SK-N-SH treated with all-trans-retinoic acid at 6 μM for 48 hours (cell line): ENCODE measurements around the gene NKD2.

Experiments used
- ATAC-seq: fragments of 200-7000 bp; cut with Tn5 transposase; 3 replicates; pipeline ENCODE4 v1.9.1; 2020; ENCODE audit warnings: mild to moderate bottlenecking, moderate library complexity
- ARNTL ChIP-seq: fragments of 450-650 bp; formaldehyde crosslinking; IDR thresholded peaks from 2 replicates; pipeline ENCODE4 v1.5.0; 2020; ENCODE audit warnings: low read depth, mild to moderate bottlenecking, moderate library complexity, borderline replicate concordance
- CREB5 ChIP-seq: fragments of 250-450 bp; sonication (Bioruptor Pico); IDR thresholded peaks from 2 replicates; pipeline ENCODE4 v1.5.1; 2020; ENCODE audit warnings: low read depth, mild to moderate bottlenecking, moderate library complexity
- CSDC2 ChIP-seq: fragments of 250-450 bp; sonication (Bioruptor Pico); IDR thresholded peaks from 2 replicates; pipeline ENCODE4 v1.5.0; 2020; ENCODE audit warnings: mild to moderate bottlenecking, moderate library complexity
- CSRNP3 ChIP-seq: fragments of 250-450 bp; sonication (Bioruptor Pico); IDR thresholded peaks from 2 replicates; pipeline ENCODE4 v1.5.1; 2021; ENCODE audit warnings: mild to moderate bottlenecking, moderate library complexity
- ESRRG ChIP-seq: fragments of 250-450 bp; sonication (Bioruptor Pico); IDR thresholded peaks from 2 replicates; pipeline ENCODE4 v1.6.1; 2021; ENCODE audit warnings: mild to moderate bottlenecking
- GLIS3 ChIP-seq: fragments of 250-450 bp; sonication (Bioruptor Pico); IDR thresholded peaks from 2 replicates; pipeline ENCODE4 v1.5.0; 2020; ENCODE audit warnings: mild to moderate bottlenecking, moderate library complexity
- ISL1 ChIP-seq: fragments of 250-450 bp; sonication (Bioruptor Pico); IDR thresholded peaks from 2 replicates; pipeline ENCODE4 v2.1.2; 2022; ENCODE audit warnings: mild to moderate bottlenecking, moderate library complexity
- OSR1 ChIP-seq: fragments of 250-450 bp; sonication (Bioruptor Pico); IDR thresholded peaks from 2 replicates; pipeline ENCODE4 v1.8.0; 2022; ENCODE audit warnings: moderate library complexity, mild to moderate bottlenecking, inconsistent platforms
- PATZ1 ChIP-seq: fragments of 250-450 bp; sonication (Bioruptor Pico); IDR thresholded peaks from 2 replicates; pipeline ENCODE4 v1.8.0; 2020; ENCODE audit warnings: mild to moderate bottlenecking, moderate library complexity, borderline replicate concordance
- PPARA ChIP-seq: fragments of 250-450 bp; sonication (Bioruptor Pico); IDR thresholded peaks from 2 replicates; pipeline ENCODE4 v1.5.0; 2020; ENCODE audit warnings: mild to moderate bottlenecking, borderline replicate concordance
- RARB ChIP-seq: fragments of 250-450 bp; sonication (Bioruptor Pico); IDR thresholded peaks from 2 replicates; pipeline ENCODE4 v1.8.0; 2021; ENCODE audit warnings: mild to moderate bottlenecking, moderate library complexity
- TCF4 ChIP-seq: fragments of 250-450 bp; sonication (Bioruptor Pico); IDR thresholded peaks from 2 replicates; pipeline ENCODE4 v1.8.0; 2021; ENCODE audit warnings: mild to moderate bottlenecking, moderate library complexity, borderline replicate concordance
- TOX ChIP-seq: fragments of 250-450 bp; sonication (Bioruptor Pico); IDR thresholded peaks from 2 replicates; pipeline ENCODE4 v1.8.0; 2021; ENCODE audit warnings: mild to moderate bottlenecking, moderate library complexity, borderline replicate concordance
- ZC3H10 ChIP-seq: fragments of 250-450 bp; sonication (Bioruptor Pico); IDR thresholded peaks from 2 replicates; pipeline ENCODE4 v1.5.1; 2021; ENCODE audit warnings: mild to moderate bottlenecking, moderate library complexity
- ZFP30 ChIP-seq: fragments of 450-650 bp; formaldehyde crosslinking; IDR thresholded peaks from 2 replicates; pipeline ENCODE4 v1.5.0; 2022; ENCODE audit warnings: mild to moderate bottlenecking, moderate library complexity
- ZNF8 ChIP-seq: fragments of 450-650 bp; formaldehyde crosslinking; IDR thresholded peaks from 2 replicates; pipeline ENCODE4 v1.5.0; 2020; ENCODE audit warnings: mild to moderate bottlenecking, moderate library complexity
- TF ChIP-seq, protein P1 (sequence below): fragments of 250-450 bp; sonication (Bioruptor Pico); IDR thresholded peaks from 2 replicates; pipeline ENCODE4 v1.8.0; 2021; ENCODE audit warnings: low read depth, mild to moderate bottlenecking, moderate library complexity, borderline replicate concordance

The NKD2 gene

DNA sequence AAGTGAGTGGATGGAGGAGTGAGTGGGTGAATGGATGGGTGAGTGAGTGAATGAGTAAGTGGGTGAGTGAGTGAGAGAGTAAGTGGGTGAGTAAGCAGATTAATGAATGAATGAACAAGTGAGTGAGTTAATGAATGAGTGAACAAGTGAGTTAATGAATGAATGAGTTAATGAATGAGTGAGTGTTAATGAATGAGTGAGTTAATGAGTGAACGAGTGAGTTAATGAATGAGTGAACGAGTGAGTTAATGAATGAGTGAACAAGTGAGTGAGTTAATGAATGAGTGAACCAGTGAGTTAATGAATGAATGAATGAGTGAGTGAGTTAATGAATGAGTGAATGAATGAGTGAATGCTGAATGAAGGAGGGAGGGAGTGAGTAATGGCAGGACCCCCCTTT is 26.4 kb downstream of the NKD2 start (continued):
- no peak for TF ChIP-seq PATZ1 (CRISPR knock-in tag)
- TF ChIP-seq, all 23 proteins: peak for 0

GRCh38 chr5:1035421-1036405 is 27.1 kb downstream of the NKD2 start:
- no peak for ATAC-seq
- TF ChIP-seq ESRRG (CRISPR knock-in tag) (no peak), TCF4 (no peak), RARB (no peak), PPARA (CRISPR knock-in tag) (no peak), ARNTL (no peak), ZC3H10 (no peak), CSRNP3 (CRISPR knock-in tag) (no peak), TOX (no peak)

DNA sequence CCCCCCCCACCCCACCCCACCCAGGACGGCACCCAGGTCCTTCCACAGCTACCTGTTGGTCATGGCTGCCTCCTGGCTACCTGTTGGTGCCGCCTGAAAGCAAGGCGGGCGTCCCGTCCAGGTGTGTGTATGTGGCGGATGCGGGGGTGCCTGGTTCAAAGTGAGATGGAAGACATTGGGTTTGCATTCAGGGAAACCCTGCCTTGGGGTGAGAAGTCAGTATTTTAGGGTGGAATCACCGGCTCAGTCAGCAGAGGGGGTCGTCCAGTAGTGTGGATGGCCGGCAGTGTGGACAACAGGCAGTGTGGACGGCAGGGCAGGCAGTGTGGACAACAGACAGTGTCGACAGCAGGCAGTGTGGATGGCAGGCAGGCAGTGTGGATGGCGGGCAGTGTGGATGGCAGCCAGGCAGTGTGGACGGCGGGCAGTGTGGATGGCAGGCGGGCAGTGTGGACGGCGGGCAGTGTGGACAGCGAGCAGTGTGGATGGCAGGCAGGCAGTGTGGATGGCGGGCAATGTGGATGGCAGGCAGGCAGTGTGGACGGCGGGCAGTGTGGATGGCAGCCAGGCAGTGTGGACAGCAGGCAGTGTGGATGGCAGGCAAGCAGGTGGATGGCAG is 28.0 kb downstream of the NKD2 start:
- ATAC-seq: no peak
- TF ChIP-seq TOX (no peak), PPARA (CRISPR knock-in tag) (no peak), ZC3H10 (no peak), ZFP30 (CRISPR knock-in tag) (no peak), CREB5 (CRISPR knock-in tag) (no peak)

DNA sequence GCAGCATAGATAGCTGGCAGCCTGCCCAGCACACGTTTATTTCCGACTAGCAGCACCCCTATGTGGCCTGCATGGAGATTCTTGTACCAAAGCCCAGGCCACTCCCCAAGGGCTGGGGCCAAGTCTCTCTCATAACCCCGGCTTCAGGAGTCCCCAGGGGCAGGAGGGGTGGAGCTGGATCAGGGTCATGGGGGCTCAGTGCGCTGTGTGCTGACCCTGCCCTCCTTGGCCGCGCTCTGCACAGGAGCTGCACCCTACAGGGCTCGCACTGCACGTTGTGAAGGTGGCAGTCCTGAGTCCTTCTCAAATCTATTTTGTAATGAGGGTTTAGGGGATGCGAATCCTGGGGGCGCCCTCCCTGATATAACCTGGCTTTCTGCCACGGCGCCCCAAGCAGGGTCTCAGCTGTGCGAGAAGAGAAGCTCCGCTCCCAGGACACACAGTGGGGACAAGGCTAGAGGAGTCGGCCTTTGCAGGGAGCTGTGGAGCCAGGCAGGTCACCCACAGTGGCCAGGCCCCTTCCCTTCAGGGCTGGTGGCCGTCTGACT is 28.6 kb downstream of the NKD2 start:
- TF ChIP-seq ZFP30 (CRISPR knock-in tag): no peak
- TF ChIP-seq PATZ1 (CRISPR knock-in tag): no peak
- TF ChIP-seq CREB5 (CRISPR knock-in tag): no peak
- TF ChIP-seq ARNTL: no peak
- TF ChIP-seq TCF4: no peak
- no peak for TF ChIP-seq RARB
- no peak for TF ChIP-seq CSDC2 (CRISPR knock-in tag)
- no peak for TF ChIP-seq OSR1 (CRISPR knock-in tag)
- TF ChIP-seq GLIS3 (CRISPR knock-in tag): no peak
- TF ChIP-seq ZC3H10: no peak
- no peak for TF ChIP-seq ISL1 (CRISPR knock-in tag)
- TF ChIP-seq, protein P1, sequence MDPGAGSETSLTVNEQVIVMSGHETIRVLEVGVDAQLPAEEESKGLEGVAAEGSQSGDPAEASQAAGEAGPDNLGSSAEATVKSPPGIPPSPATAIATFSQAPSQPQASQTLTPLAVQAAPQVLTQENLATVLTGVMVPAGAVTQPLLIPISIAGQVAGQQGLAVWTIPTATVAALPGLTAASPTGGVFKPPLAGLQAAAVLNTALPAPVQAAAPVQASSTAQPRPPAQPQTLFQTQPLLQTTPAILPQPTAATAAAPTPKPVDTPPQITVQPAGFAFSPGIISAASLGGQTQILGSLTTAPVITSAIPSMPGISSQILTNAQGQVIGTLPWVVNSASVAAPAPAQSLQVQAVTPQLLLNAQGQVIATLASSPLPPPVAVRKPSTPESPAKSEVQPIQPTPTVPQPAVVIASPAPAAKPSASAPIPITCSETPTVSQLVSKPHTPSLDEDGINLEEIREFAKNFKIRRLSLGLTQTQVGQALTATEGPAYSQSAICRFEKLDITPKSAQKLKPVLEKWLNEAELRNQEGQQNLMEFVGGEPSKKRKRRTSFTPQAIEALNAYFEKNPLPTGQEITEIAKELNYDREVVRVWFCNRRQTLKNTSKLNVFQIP: no peak
- TF ChIP-seq ZNF8 (CRISPR knock-in tag): no peak
- no peak for ATAC-seq
